Stimulated activated CD8-positive, alpha-beta memory T cell treated with anti-CD3 and anti-CD28 coated beads, Interleukin-12 subunit alpha, Interleukin-12 subunit beta, amount 100 ng/mL, for 24 hours (primary cell): ENCODE measurements around the gene NLGN4Y.

Experiments used
- DNase-seq: peaks from one replicate; pipeline ENCODE4 v3.0.0-alpha.2; 2020; ENCODE audit errors: extremely low read depth

Gene NLGN4Y

DNA sequence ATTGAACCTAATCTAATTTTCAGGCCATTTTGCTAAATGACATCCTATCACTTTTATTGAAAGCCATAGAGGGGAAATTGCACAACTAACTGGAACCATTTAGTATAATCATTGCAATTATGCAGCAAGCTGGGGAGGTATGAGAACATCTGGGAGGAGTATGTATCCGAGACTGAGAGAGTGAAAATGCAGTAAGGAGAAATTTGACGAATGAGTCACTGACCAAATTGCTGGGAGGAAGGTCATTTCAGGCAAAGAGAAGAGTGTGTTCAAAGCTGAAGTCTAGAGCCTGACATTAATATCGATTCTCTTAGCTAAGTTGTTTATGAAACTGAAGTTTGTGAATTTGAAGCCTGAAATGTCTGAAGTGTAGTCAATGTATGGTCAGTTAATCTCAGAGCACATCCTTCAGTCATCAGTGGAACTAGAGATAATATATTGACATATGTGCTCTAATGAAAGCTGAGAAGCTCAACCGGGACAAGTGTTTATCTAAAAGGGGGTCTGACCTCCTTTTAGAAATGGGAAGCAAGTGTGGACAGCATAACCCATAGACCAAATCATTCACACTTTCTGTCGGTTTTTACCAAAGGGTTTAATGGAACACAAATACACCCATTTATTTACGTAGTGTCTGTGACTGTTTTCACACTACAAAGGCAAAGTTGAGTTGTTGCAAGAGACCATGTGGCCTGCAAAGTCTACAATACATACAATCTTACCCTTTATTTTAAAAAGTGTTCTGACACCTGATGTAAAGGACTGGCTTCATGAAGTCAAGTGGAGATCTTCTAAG, 120.0 kb downstream of the NLGN4Y start:
- no peak for DNase-seq

DNA sequence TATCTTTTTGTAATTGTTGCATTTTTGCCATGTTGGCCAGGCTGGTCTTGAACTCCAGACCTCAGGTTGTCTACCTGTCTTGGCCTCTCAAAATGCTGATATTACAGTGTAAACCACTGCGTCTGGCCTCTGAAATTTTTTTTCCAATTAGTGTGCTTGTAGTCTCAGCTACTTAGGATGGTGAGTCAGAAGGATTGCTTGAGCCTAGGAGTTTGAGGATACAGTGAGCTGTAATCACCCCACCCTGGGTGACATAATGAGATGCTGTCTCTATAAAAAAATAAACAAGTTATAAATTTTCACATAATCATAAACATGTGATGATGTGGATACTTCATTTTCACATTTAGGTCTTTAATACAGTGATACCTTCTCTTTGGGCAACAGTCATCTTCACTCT, 154.9 kb downstream of the NLGN4Y start:
- DNase-seq, result no peak

DNA sequence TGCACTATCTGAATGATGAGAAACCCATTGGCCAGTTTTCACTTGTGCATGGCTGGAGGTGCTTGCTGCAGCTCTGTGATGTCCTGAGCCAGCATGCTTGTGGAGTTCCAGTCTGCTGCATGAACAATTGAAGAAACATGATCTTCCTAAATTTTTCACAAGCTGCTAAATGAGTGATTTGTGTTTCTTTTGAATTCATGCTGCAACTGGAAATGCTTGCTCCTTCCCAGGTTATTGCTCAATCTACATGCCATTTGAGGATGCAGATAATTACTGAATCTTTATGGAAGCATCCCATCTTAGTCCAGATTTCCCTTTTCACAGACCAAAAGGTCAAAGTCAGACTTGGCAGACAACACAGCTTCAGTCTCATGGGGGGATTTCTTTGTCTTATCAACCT, 170.2 kb downstream of the NLGN4Y start:
- DNase-seq, result no peak

GRCh38 chrY:14708158-14708557, 183.8 kb downstream of the NLGN4Y start:
- DNase-seq, result no peak

GRCh38 chrY:14741596-14741995, 217.3 kb downstream of the NLGN4Y start:
- no peak for DNase-seq

GRCh38 chrY:14748329-14748728, 224.0 kb downstream of the NLGN4Y start:
- DNase-seq, result no peak

DNA sequence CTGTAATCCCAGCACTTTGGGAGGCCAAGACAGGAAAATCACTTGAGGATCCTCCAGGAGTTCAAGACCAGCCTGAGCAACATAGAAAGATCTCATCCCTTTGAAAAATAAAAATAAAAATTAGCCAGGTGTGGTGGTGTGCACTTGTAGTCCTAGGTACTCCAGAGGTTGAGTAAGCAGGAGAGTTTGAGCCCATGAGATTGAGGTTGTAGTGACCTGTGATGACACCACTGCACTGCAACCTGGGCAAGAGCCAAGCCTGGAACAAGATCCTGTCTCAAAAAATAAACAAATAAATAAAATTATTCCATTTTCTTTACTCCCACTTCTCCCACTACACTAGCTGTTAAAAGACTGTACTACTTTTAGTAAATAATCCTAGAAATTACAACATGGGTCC, 231.2 kb downstream of the NLGN4Y start:
- no peak for DNase-seq

GRCh38 chrY:14762903-14763302, 238.6 kb downstream of the NLGN4Y start:
- no peak for DNase-seq

GRCh38 chrY:14763600-14763999, 239.3 kb downstream of the NLGN4Y start:
- no peak for DNase-seq

DNA sequence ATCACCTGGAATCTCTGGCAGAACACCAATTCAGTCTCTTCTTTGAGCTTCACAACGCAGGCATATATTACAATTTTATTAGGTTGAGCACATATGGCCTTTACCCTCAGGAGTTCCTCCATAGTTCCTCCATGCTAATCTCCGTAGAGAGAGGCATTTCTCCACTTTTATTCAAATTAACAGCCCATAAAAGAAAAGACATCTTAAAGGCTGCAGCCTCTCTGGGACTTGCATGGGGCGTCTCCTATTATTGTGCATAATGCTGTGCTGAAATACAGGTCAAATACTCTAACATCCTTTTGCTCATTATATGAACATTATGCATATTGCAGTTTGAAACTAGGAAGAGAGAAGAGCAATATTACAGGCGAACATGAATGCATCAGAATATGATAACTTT, 253.9 kb downstream of the NLGN4Y start:
- DNase-seq, result no peak

- DNase-seq, result no peak
These were observed 268.8 kb downstream of the NLGN4Y start for GRCh38 chrY:14793104-14793503.

GRCh38 chrY:14793674-14794073, 269.3 kb downstream of the NLGN4Y start:
- DNase-seq, result no peak

- DNase-seq, result no peak
These were observed 273.7 kb downstream of the NLGN4Y start for GRCh38 chrY:14798010-14798409.

DNA sequence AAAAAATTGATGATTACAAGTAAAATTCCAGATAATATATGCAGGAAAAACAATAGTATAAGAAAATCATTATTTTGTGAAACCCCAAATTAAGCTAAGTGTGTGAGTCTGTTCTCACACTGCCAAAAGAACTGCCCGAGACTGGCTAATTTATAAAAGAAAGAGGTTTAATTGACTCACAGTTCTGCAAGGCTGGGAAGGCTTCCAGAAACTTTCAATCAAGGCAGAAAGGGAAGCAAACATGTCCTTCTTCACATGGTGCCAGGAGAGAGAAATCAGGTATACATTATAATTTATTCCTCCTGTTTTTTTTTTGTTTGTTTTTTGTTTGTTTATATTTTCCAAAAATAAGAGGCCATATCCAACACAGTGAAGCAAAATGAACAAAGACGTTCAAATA, 276.8 kb downstream of the NLGN4Y start:
- DNase-seq, result no peak

GRCh38 chrY:14802125-14802524, 277.8 kb downstream of the NLGN4Y start:
- no peak for DNase-seq

GRCh38 chrY:14804041-14804440, 279.7 kb downstream of the NLGN4Y start:
- no peak for DNase-seq

DNA sequence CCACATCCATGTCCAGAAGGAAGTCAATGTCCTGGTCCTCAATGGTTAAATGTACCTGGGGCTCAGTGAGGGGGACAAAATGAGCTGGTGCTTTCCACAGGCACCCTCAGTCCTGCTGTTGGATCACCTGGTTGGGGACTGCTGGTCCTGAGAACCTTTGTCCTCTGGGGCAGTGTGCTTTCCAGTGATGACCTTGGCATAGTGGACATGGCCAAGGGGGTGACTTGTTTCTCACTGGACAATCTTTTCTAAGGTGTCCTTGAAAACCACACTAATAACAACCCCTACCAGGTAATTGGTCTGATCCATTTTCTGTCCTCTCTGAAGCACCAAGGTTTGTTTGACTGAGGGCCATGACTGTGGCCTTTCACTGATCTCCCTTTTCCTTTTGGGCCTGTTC, 294.1 kb downstream of the NLGN4Y start:
- no peak for DNase-seq

DNA sequence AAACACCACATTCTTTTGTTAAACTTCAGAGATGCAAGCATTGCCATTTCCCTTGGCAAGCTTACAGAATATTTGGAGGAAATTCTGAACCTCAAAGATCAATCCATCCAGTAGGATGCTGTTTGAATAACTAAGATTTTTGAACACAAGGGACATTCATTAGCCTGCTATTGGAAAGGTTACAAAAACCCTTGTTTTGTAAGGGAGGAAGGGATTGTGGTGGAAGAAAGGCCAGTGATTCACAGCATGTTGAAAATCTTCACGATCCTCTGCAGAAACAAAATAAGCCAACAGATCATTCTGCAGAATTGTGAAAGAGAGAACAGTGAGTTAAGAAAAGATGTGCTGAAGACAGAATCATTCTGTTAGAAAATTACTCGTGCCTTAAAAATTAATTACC, 297.9 kb downstream of the NLGN4Y start:
- DNase-seq, result no peak

DNA sequence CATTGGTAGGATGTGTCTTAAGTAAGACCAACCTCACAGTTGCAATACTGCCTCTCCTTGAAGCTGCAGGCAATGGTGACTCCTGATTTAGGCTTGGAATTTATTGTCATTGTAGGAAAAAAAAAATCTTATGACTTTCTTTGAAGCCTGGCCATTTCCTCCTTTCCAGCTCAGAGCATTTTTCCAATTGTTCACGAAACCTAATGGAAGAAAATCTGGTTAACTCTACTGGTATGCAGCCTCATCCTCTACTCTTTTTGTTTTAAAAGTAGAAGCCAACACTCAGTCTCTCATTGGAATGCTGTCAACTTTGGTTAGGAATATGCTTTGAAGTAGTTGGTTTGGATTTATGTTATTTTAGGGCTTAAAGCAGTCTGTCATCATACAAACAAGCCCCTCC, 298.6 kb downstream of the NLGN4Y start:
- DNase-seq, result no peak

DNA sequence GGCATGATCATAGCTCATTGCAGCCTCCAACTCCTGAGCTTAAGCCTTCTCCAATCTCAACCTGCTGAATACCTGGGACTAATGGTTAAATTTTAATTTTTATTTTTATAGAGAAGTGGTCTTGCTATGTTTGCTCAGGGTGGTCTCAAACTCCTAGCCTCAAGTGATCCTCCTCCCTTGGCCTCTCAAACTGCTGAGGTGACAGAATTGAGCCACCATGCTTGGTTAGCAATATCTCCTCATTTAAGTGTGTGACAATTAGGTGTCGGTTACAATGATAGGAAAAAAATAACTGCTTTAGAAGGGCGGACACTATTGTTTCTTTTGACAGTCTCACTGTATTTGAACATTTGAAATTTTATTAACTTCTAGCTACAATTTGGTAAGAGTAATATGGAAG, 300.3 kb downstream of the NLGN4Y start:
- no peak for DNase-seq

- no peak for DNase-seq
These were observed 301.4 kb downstream of the NLGN4Y start for GRCh38 chrY:14825728-14826127.

DNA sequence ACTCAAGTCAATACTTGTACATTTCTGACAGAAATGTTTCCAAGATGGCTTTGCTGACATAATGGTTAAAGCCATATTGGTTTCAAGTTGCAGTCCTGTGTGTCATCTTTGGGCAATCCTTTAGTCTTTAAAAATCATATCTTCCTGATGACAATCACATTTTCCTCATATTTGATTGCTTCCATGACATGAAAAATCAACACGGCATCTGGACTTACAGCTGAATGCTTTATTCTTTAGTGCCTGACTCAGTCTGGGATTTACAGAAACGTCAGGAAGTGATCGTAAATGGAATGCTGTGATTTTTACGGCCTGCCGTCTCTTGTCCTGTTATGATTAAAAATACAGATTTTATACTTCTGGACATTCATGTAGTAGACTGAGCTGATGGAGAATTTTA, 304.2 kb downstream of the NLGN4Y start:
- no peak for DNase-seq

DNA sequence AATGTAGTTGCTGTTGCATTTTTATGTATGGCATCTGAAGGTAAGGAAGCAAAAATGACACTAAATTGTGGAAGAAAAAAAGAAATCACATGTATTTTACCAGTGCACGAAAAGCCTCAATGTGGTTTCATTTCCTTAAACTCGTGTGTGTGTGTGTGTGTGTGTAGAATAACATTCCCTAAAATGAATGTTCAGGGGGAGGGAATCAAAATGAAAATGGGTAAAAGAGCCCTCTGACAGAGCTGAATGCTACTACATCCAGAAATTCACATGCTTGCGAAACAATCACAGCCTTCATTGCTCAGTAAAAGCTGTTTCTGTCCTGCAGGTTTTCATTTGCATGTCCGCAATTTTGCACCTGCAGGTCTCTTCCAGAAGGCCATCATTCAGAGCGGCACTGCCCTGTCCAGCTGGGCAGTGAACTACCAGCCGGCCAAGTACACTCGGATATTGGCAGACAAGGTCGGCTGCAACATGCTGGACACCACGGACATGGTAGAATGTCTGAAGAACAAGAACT, 305.1 kb downstream of the NLGN4Y start:
- DNase-seq, result no peak
